ENCODE data around the gene IL4I1.
"Not testable (repeated sequence)": the region's sequence is repeated elsewhere in the genome, so short reads cannot be mapped to it uniquely, and the experiment has no call there.

The IL4I1 gene, protein sequence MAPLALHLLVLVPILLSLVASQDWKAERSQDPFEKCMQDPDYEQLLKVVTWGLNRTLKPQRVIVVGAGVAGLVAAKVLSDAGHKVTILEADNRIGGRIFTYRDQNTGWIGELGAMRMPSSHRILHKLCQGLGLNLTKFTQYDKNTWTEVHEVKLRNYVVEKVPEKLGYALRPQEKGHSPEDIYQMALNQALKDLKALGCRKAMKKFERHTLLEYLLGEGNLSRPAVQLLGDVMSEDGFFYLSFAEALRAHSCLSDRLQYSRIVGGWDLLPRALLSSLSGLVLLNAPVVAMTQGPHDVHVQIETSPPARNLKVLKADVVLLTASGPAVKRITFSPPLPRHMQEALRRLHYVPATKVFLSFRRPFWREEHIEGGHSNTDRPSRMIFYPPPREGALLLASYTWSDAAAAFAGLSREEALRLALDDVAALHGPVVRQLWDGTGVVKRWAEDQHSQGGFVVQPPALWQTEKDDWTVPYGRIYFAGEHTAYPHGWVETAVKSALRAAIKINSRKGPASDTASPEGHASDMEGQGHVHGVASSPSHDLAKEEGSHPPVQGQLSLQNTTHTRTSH

DNA sequence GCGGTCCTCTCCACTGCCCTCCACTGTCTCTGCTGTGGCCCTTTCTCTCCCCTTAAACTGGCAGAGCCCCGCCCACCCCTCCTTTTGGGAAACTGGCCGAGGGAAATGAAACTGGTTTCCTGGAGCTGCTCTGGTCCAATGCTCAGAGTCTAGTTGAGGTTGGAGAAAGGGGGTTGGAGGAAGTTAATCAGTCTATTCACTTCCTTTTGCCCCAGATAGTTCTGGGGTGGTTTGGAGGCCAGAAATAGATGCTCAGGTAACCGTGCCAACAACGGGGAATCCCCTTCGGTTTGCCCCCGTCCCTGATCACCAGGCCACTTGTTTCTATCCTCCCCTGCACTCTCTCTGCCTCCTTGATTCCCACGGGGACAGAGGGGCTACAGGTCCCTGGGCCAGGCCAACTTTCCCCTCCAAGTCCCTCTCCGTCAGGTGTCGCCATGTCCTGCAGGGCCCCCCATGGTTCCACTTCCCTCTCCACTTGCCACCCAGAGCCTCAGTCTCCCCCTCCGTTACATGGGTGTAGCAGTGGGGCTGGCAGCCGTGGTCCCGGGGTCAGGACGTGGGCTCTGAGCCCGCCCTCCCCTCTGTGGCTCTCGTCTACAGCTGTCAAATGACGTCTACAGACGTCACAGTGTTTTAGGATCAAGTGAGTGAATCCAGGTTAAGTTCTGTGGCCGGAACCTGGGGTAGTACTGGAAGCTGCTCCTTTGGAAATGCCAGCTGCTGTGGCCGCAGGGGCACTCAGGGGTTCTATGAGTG is at the start of gene IL4I1:
Gene IL4I1, minus strand, starts transcription at position 25 of the 759 bp plus-strand sequence. CDS start 727 bp downstream, outside the sequence.
- DNase-seq: peak; percentile 22

DNA sequence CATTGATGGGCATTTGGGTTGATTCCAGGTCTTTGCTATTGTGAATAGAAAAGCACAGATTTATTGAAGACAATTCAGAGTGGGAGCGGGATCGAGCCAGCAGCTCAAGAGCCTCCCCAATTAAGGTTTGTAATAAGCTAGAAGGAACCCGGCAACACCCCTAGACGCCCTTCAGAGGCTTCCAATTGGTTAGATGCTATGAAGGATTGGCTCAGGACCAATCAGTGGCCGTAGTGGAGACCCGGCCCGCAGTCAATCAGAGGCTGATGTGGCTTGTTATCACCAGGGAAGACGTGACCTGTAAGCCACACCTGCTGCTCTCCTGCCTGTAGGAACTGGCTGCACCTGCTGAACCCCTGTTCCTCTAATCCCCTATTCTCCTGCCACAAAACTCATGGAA is 49.7 kb upstream of the IL4I1 start:
- no peak for DNase-seq

DNA sequence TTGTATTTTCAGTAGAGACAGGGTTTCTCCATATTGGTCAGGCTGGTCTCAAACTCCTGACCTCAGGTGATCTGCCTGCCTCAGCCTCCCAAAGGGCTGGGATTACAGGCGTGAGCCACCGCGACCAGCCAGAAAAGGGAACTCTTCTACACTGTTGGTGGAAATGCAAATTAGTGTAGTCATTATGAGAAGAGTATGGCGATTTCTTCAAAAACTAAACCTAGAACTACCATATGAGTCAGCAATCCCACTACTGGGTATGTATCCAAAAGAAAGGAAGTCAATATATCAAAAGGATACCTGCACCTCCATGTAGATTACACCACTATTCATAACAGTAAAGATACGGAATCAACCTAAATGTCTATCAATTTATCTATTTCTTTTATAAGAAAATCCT is 47.9 kb upstream of the IL4I1 start:
- DNase-seq: not testable (repeated sequence)

DNA sequence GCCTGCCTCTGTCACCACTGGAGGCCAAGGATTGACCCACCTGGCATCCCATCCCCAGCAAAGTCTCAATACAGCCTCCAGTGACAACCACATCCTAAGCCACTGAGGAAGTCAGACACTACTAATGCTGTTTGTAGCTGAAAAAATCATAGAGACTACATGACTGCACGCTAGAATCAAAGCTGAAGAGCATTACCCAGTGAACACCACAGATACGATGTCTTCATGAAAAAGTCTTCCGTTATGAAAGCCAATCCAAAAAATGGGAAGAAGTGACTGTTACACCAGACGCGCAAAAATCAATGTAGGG is 43.8 kb upstream of the IL4I1 start:
- no peak for DNase-seq

DNA sequence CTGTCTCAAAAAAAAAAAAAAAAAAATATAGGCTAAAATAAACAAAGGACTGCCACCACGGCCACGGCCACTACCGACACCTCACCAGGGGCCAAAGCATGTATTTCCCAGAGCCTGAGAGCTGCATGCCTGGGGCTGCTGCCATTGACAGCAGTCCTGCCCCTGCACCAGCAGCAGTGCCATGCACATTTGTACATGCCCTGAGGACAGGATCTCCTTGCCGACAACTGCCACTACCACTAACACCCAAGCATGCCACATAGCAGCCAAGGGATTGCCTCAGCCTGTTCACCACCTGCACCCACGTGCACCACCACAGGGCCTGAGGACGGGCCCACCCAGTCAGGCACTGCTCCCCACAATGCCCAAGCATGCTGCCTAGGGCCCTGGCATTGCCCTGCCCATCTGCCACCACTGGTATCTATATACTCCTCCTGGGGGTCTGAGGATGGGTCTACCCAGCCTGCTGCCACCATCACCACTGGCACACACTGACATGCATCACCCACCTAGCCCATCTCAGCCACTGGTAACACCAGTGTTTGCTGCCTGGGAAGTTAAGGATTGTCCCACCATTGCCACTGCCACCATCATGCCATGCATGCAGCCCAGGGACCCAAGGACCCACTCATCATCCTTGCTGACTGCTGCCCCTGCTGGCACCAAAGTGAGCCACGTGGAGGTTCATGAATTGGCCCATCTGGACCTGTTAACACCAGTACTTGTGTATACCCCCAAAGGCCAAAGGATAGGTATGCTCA is 43.2 kb upstream of the IL4I1 start:
- DNase-seq: no peak

DNA sequence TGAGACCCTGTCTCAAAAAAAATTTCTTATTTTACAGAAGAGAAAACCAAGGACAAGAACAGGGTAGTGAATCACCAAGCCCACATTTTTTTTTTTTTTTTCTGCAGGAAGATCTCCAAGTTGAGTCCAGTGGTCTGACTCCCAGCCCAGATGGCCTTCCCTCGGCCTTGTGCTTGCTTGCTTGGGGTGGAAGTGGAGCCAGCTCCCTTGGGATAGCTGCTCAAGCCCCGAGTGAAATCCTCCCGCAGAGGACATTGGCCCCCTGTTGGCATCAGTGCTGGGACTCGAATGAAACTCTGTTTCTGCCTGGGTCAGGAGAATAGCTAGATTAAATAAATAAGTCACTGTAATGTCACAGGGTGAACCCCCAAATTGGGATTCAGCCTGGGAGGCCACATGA is 42.0 kb upstream of the IL4I1 start:
- no peak for DNase-seq

DNA sequence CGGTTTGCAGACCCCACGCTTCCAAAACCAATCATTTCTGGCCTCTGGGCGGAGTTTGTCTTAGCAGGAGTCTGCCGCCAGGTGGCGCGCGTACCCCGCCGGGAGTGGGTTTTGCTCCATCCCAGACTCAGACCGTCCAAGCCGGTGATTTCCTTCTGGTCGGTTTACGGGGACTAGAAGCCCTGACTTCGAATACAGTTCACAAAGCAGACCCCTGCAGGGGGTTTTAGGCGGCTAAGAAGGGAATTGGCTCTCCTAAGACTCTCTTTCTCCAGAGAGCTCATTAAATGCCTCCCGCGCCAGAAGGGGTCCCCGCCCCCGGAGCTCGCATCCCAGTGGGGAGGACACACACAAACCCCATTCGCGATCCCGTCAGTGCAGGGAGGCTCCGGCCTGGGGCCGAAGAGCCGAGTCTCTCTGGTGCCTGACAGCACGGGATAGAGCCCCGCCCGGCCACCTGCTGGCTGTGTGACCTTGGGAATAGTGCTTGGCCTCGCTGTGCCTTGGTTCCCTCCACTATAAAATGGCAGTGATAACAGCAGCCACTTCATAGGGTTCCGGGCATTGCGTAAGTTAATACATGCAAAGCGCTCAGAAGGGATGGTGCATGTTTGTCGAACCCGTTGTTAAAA is 41.2 kb upstream of the IL4I1 start:
- peak; percentile 28 for DNase-seq

DNA sequence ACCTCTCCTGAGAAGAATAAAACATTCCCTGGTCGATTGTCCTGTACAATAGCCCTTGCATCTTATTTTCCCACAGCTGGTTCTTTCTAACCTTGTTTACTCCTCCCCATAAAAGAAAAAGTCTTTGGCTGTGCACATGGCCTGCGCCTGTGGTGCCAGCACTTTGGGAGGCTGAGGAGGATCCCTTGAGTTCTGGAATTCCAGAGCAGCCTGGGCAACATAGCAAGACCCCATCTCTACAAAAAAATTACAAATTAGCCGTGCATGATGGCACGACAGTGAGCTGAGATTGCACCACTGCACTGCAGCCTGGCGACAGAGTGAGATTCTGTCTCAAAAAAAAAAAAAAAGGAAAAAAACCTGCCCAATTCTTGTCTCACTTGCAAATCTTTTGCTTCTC is 39.9 kb upstream of the IL4I1 start:
- no peak for DNase-seq

DNA sequence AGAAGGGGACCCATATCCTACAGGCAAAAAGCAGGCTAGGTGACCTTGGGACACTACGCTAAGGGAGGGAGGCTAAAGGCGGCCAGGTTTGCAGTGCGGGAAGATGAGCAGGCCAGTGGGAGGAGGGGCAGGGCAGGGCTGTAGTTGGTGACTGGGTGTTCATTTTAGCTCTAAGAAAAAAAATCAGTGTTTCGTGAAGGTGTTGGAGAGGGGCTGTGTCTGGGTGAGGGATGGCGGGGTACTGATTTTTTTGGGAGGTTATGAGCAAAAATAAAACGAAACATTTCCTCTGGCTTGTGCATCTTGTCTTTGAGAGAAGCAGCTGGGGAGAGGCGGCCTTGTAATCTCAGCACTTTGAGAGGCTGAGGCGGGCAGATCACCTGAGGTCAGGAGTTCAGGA is 37.0 kb upstream of the IL4I1 start:
- no peak for DNase-seq

DNA sequence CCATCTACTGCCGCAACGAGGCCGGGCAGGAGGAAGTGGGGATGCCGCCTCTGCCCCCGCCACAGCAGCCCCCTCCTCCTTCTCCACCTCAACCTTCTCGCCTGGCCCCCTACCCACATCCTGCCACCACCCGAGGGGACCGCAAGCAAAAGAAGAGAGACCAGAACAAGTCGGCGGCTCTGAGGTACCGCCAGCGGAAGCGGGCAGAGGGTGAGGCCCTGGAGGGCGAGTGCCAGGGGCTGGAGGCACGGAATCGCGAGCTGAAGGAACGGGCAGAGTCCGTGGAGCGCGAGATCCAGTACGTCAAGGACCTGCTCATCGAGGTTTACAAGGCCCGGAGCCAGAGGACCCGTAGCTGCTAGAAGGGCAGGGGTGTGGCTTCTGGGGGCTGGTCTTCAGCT is 36.0 kb upstream of the IL4I1 start:
- no peak for DNase-seq

DNA sequence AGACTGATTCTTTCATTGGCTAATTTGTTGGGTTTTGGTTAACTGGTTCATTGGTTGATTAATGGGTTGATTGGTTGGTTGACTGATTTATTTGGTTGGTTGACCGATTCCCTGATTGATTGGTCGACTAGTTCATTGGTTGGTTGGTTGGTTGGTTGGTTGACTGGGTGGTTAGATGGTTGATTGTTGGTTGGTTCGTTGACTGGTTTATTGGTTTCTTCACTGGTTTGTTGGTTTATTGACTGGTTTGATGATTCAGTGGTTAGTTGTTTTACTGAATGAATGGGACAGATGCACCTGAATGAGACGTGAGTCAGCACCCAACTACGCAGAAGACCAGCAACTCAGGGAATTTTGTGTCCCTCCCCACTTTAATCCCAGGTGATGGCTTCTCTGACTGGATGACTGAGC is 35.4 kb upstream of the IL4I1 start:
- no peak for DNase-seq

DNA sequence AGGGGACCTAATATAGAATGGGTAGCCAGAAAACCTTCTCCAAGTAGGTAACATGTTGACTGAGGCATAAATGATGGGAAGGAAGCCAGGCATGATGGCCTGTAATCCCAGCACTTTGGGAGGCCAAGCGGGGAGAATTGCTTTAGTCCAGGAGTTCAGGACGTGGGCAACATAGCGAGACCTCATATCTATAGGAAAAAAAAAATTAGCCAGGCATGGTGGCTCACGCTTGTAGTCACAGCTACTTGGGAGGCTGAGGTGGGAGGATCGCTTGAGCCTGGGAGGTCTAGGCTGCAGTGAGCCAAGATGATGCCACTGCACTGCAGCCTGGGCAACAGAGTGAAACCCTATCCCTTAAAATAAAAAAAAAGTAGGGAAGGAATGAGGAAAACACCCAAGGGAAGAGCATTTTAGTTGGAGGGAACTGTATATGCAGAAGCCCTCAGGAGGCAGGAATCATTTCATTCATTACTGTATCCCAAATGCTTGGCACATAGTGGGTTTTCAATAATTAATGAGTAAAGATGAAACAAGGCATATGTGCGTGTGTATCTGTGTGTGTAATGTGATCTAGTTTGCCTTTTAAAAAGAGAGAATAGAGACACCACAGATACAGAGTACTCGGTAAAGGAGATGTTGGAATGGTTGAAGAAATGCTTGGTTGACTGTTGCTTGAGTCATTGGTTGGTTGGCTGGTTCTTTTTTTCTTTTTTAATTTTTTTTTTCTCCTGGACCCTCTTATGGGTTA is 34.8 kb upstream of the IL4I1 start:
- no peak for DNase-seq

DNA sequence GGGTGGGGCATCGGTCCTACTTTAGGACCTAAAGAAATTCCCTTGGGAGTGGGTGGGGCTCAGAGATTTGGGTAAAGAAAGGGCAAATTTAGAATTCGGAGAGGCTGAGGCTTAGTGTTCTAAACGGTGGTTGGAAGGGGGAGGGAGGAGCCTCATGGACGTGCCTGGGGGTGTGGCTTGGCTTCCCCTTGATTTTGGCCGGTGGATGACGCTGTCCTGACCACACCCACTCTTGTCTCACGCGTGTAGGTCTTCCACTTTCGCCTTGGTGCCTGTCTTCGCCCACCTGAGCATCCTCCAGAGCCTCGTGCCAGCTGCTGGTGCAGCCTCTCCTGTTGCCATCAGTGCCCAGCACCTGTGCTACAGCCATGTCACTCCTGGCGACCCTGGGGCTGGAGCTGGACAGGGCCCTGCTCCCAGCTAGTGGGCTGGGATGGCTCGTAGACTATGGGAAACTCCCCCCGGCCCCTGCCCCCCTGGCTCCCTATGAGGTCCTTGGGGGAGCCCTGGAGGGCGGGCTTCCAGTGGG is 33.9 kb upstream of the IL4I1 start:
- DNase-seq: no peak

DNA sequence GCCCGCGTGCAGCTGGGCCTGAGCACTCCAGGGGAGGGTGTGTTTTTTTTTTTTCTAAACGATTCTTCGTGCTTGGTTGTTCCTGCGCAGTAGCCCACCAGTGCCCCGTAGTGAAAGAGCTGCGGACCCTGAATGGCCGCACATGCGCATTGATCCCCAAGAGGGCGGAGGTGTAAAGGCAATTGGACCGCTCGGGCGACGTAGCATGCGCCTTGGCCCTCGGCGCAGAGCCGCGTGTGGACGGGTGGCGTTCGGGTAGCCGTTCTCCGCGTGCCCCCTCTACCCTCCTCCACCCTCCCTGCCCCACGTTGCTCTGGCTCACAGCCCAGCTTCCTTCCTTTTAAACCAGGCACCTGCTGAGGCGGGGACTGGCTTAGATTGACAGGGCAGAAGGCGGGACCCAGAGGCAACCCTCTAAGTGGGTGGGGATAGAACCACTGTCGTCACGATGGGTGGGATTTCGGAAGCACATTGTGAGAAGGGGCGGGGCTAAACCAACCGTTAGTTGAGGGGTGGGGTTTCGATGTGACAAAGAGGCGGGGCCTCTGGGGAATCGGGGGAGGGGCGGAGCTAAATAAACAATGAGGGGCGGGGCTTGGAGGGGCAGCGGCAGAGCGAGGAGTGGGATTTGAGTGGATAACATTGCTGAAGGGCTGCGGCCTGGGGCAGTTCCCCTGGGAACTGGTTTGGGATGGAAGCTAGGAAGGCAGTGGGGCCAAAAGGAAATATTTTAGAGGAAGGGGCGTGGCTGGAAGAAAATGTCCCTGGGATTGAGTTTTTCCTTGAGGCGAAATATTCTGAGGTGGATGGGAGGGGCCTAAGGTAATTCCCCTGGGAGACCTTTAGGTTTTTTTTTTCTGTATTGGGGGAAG is 33.2 kb upstream of the IL4I1 start:
- DNase-seq: peak; percentile 95

DNA sequence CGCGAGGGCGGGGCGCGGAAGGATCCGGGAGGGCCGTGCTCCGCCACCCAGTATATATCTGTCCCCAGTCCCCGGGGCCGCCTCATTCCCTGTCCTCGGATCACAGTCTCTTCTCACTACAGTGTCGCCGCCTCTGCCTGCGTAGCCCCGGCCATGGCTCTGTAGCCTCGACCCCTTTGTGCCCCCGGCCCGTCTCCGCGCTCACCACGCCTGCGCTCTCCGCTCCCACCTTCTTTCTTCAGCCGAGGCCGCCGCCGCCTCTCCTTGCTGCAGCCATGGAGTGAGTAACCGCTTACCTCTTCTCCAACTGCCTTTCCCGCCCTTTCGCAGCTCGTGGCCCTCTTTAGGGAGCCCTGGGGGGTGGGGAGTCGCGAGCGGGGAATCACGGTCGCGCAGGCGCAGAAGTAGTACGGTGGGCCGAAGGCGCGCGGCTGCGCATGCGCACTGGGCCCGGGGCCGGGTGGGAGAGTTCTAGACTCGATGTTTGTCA is 32.5 kb upstream of the IL4I1 start, which contains the start of the genes ATF5 and NUP62:
Gene ATF5, plus strand, starts transcription at position 85 of the 490 bp plus-strand sequence. CDS start 1,646 bp downstream, outside the sequence.
Gene NUP62, minus strand, starts transcription at position 384 of the 490 bp plus-strand sequence. CDS start 19,697 bp downstream, outside the sequence.
- DNase-seq: peak; percentile 82

DNA sequence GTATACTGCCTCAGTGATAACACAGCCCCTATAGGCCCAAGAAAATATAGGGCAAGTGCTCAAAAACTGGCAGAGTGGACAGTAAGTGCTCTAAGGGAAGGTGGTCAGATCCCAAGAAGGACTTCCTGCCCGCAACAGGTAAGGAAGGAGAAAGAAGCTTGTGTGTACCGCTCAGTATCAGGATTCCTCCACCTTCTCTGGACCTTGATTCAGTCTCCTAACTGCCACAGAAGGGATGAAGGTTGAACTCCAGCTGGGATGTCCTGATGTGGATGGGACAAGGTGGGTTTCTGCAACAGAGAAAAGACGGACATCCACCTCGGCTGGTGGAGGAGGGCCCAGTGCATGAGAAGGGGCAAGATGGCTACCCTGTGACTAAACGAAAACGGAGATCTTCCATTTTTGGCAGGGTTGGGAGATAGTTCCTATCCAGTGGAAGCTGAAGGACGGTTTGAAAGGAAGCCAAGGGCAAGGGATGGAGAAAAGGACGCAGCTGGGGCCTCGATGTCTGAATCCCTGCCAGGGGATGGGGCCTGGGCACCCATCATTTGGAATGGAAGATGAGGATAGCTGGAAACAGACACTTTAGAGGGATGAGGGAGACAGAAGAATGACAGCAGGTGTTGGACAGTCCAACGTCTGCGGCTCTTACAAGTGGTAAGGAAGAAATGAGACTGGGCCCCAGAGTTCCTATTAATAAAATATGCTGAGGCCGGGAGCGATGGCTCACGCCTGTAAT is 31.0 kb upstream of the IL4I1 start:
- DNase-seq: no peak

DNA sequence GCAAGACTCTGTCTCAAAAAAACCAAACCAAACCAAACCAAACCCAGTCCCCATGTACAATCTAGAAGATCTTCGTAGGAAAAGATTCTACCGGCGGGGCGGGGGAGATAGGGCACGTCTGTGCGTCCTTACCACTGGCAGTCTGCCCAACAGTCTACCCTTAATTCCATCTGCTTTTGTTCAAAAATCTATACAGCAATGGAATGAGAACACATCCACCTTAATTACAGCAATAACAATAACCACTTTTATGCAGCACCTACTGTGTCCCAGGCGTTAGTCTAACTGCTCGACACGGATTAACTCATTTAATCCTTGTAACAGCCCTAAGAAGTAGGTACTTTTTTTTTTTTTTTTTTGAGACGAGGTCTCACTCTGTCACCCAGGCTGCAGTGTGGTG is 29.8 kb upstream of the IL4I1 start:
- no peak for DNase-seq

DNA sequence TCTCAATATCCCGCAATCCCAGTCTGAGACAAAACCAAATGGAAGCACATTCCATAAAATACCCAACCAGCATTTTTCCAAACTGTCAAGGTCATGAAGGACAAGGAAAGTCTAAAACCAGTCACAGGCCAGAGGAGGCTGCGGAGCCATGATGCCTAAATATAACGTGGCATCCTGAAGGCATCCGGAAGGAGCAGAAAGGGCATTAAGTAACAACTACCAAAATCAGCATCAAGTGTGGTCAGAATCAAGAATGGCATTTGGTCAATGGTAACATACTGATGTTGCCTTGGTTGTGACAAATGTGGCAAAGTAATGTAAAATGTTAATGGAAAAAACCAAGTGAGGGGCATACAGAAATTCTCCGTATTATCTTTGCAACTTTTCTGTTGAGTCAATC is 28.8 kb upstream of the IL4I1 start:
- DNase-seq: no peak

DNA sequence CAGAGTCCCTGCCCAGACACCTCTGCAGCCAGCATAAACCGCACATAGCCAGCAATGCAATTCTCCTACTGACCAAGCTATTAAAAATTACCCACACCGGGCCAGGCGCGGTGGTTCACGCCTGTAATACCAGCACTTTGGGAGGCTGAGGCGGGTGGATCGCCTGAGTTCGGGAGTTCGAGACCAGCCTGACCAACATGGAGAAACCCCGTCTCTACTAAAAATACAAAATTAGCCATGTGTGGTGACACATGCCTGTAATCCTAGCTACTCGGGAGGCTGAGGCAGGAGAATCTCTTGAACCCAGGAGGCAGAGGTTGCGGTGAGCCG is 28.2 kb upstream of the IL4I1 start:
- not testable (repeated sequence) for DNase-seq
